Activated T-cell treated with anti-CD3 and anti-CD28 coated beads for 4 hours (primary cell): Measurements from ENCODE around the gene MLXIPL.
"Not testable (repeated sequence)": the region's sequence is repeated elsewhere in the genome, so short reads cannot be mapped to it uniquely, and the experiment has no call there.

Experiments used
- DNase-seq: peaks from one replicate; pipeline ENCODE4 v3.0.0-alpha.2; 2020

The MLXIPL gene

GRCh38 chr7:73644688-73645286 lies 20.5 kb upstream of the MLXIPL start:
- no peak for DNase-seq

GRCh38 chr7:73642834-73643233 lies 18.5 kb upstream of the MLXIPL start:
- no peak for DNase-seq

- DNase-seq: no peak
These were observed 14.6 kb upstream of the MLXIPL start for GRCh38 chr7:73638911-73639310.

GRCh38 chr7:73635428-73636200 lies 11.3 kb upstream of the MLXIPL start:
- no peak for DNase-seq

- DNase-seq: no peak
These were observed 9.5 kb upstream of the MLXIPL start for GRCh38 chr7:73633844-73634243.

- no peak for DNase-seq
These were observed 9.0 kb upstream of the MLXIPL start for GRCh38 chr7:73633323-73633722.

- no peak for DNase-seq
These were observed 7.2 kb upstream of the MLXIPL start for GRCh38 chr7:73631558-73631957.

GRCh38 chr7:73628504-73628903 lies 4.2 kb upstream of the MLXIPL start:
- DNase-seq: no peak

- DNase-seq: no peak
These were observed 2.5 kb upstream of the MLXIPL start for GRCh38 chr7:73626814-73627213.

- no peak for DNase-seq
These were observed 954 bp upstream of the MLXIPL start for GRCh38 chr7:73625276-73625675.

GRCh38 chr7:73624669-73625001 lies 313 bp upstream of the MLXIPL start:
- DNase-seq: no peak

GRCh38 chr7:73622909-73623797 lies 1.2 kb downstream of the MLXIPL start:
- no peak for DNase-seq

- no peak for DNase-seq
These were observed 1.8 kb downstream of the MLXIPL start for GRCh38 chr7:73622527-73622908.

- no peak for DNase-seq
These were observed 2.9 kb downstream of the MLXIPL start for GRCh38 chr7:73621168-73622063.

- DNase-seq: not testable (repeated sequence)
These were observed 4.9 kb downstream of the MLXIPL start for GRCh38 chr7:73619394-73619793.

GRCh38 chr7:73618538-73618937 lies 5.8 kb downstream of the MLXIPL start:
- no peak for DNase-seq

GRCh38 chr7:73617520-73617919 lies 6.8 kb downstream of the MLXIPL start:
- DNase-seq: not testable (repeated sequence)

- DNase-seq: no peak
These were observed 8.4 kb downstream of the MLXIPL start for GRCh38 chr7:73615886-73616285.

GRCh38 chr7:73614937-73615336 lies 9.4 kb downstream of the MLXIPL start:
- DNase-seq: not testable (repeated sequence)

GRCh38 chr7:73613954-73614735 lies 10.2 kb downstream of the MLXIPL start:
- DNase-seq: no peak

- no peak for DNase-seq
These were observed 11.6 kb downstream of the MLXIPL start for GRCh38 chr7:73612598-73613269.
